K562 (cell line): ENCODE measurements around the gene FLAD1. TPM values are rescaled to one million over a fixed set of nuclear protein-coding genes. Genes with fewer than 3 reads are reported as not detected.

Experiments used
- BCLAF1 ChIP-seq, 2 experiments: fragments of 450-650 bp in 1 of 2; IDR thresholded peaks; 2 replicates each; pipeline ENCODE4 v1.6.1; 2011 to 2017; ENCODE audit warnings: low read depth in 2 of 2, antibody characterized with exemption in 1 of 2, borderline replicate concordance in 1 of 2, low read length in 1 of 2, mild to moderate bottlenecking in 1 of 2, mixed read lengths in 1 of 2; ENCODE audit not compliant: control insufficient read depth in 1 of 2
- CHD1 ChIP-seq: fragments of 200-600 bp; sonication (generic); IDR thresholded peaks from one replicate; pipeline ENCODE4 v1.6.1; 2012; ENCODE audit warnings: mild to moderate bottlenecking, moderate library complexity, low read length, inconsistent platforms
- JUND ChIP-seq, 2 experiments: IDR thresholded peaks; 2 replicates in 1 of 2; 3 replicates in 1 of 2; pipeline ENCODE4 v1.6.1; 2011; ENCODE audit warnings: borderline replicate concordance in 2 of 2, low read depth in 2 of 2, low read length in 2 of 2, improper control_type of control experiment in 1 of 2, missing biosample characterization in 1 of 2, missing genetic modification characterization in 1 of 2, missing genetic modification reagents in 1 of 2
- MGA ChIP-seq: fragments of 450-650 bp; IDR thresholded peaks from 2 replicates; pipeline ENCODE4 v1.6.1; 2016; ENCODE audit warnings: mild to moderate bottlenecking, moderate library complexity
- MLLT1 ChIP-seq, 2 experiments: fragments of 450-650 bp; IDR thresholded peaks; 2 replicates each; pipeline ENCODE4 v1.6.1; 2016
- PREB ChIP-seq: sonication (generic); formaldehyde crosslinking; IDR thresholded peaks from 2 replicates; pipeline ENCODE4 v1.8.1; 2023; ENCODE audit warnings: mild to moderate bottlenecking, missing genetic modification reagents
- RAD21 ChIP-seq, 2 experiments: fragments of 250-450 bp in 1 of 2; fragments of 450-650 bp in 1 of 2; sonication (Bioruptor Pico) in 1 of 2; formaldehyde crosslinking in 1 of 2; IDR thresholded peaks in 1 of 2; conservative IDR thresholded peaks in 1 of 2; 2 replicates each; pipeline versions ENCODE4 v1.4.0 to v1.8.0; 2020 to 2022; ENCODE audit warnings: mild to moderate bottlenecking in 2 of 2, moderate library complexity in 1 of 2
- SREBF2 ChIP-seq: sonication (generic); formaldehyde crosslinking; IDR thresholded peaks from 2 replicates; pipeline ENCODE4 v1.4.0; 2020; ENCODE audit warnings: mild to moderate bottlenecking, missing genetic modification reagents
- polyA plus RNA-seq, 8 experiments: library from polyadenylated mRNA; depleted of rRNA in 4 of 8; stranded (reverse) in 5 of 8; unstranded in 3 of 8; fragments of >200 nt; fragmentation: Nextera tagmentation in 2 of 8; fragmentation: Illumina TruSeq in 1 of 8; extraction: Ambion mirVana in 2 of 8; extraction: Trizol in 1 of 8; gene quantifications; 2 replicates each; pipeline versions ENCODE4 v1.2.1 to v1.2.3, GENCODE V29; 2011 to 2014; ENCODE audit warnings: inconsistent platforms in 1 of 8, missing spikeins in 1 of 8
- total RNA-seq, 7 experiments: library from RNA; depleted of rRNA in 6 of 7; stranded (reverse); fragments of >200 nt in 6 of 7; fragmentation: Illumina TruSeq in 2 of 7; extraction: Trizol in 2 of 7; gene quantifications; 2 replicates each; pipeline versions ENCODE4 v1.2.1 to v1.2.3, GENCODE V29; 2011 to 2021; ENCODE audit warnings: low replicate concordance in 1 of 7

Gene FLAD1
- total and polyA plus RNA-seq, 9 of the 15 experiments (the other 6 are each of a cell fraction or from before 2014, with no cell fraction given): 24.9 to 85.8 (median 67.0) TPM

GRCh38 chr1:155003766-155004351, 20.7 kb downstream of the FLAD1 start (continued):
- TF ChIP-seq MLLT1 (IDR thresholded peaks at IDR 0.05) (no peak), CHD1 (no peak), RAD21 (CRISPR knock-in tag; conservative IDR thresholded peaks at IDR 0.05 in 1 of 2, IDR thresholded peaks at IDR 0.05 in 1 of 2) (no peak), MGA (no peak), JUND (IDR thresholded peaks at IDR 0.05; ENCODE audit: borderline replicate concordance, low read depth, low read length) (peak; percentile 76), JUND (tag; IDR thresholded peaks at IDR 0.05; ENCODE audit: borderline replicate concordance, low read depth, low read length) (peak; percentile 36; the same call in 1 of the 3 replicates), SREBF2 (no peak), BCLAF1 (IDR thresholded peaks at IDR 0.05; ENCODE audit: borderline replicate concordance in 1 of 2, control insufficient read depth in 1 of 2, low read depth in 2 of 2, low read length in 1 of 2) (no peak), PREB (no peak)
